T-helper 1 cell treated with Interleukin-12 subunit alpha and Interleukin-12 subunit beta and Interleukin-4 antibody, amounts not matched to agents 30 ng/mL and 1 ng/mL, for 36 hours (primary cell): ENCODE data around the gene CARD16. TPM values are rescaled to one million over a fixed set of nuclear protein-coding genes. Genes with fewer than 3 reads are reported as not detected.
"Not testable (repeated sequence)": the region's sequence is repeated elsewhere in the genome, so short reads cannot be mapped to it uniquely, and the experiment has no call there.

Experiments used
- intact Hi-C: fragments of 100-400 bp; cut with micrococcal nuclease; formaldehyde crosslinking; loops from one replicate; pipeline ENCODE4 v1.15.1; 2024
- total RNA-seq: library from RNA; stranded (reverse); gene quantifications from 2 replicates; pipeline ENCODE4 v1.2.3, GENCODE V29; 2022

CARD16 gene
- 70.4 and 75.6 TPM in 2 replicates for total RNA-seq

GRCh38 chr11:105044557-105045524 is at the start of gene CARD16:
Gene CARD16, minus strand, starts transcription at chr11:105045335. Its CDS starts 38 bp downstream, at chr11:105045297.
- intact Hi-C loops, result loop anchor here (1.0 to 5.0 kb wide), 8 partner anchors 10 to 977 kb away; partner anchors contain the start of genes CASP1, CASP4 and MSANTD4

- intact Hi-C loops, result no loop called here
These were observed 47.4 kb upstream of the CARD16 start for GRCh38 chr11:105092256-105093239.

GRCh38 chr11:105081412-105082150 is 36.4 kb upstream of the CARD16 start:
- intact Hi-C loops, result no loop called here

- intact Hi-C loops, result not testable (repeated sequence)
These were observed 35.2 kb upstream of the CARD16 start for GRCh38 chr11:105080171-105080906.

DNA sequence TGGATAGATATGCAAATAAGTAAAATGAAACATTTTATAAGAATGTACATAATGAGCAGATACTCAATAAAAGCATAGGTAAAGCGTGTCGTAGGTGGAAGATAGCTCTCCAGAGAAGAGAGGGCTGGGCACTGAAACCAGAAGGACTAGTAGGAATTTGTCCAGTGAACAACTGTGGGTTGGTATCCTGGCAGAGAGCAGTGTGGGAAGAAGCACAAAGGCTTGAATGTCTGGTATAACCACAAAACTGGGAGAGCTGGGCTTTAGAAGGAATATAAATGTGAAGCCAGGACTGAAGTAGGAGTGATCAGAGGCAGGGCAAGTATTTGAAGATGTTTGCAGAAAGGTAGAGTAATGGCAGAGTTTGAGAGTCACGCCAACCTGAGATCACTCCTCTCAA is 33.1 kb upstream of the CARD16 start:
- intact Hi-C loops, result no loop called here

DNA sequence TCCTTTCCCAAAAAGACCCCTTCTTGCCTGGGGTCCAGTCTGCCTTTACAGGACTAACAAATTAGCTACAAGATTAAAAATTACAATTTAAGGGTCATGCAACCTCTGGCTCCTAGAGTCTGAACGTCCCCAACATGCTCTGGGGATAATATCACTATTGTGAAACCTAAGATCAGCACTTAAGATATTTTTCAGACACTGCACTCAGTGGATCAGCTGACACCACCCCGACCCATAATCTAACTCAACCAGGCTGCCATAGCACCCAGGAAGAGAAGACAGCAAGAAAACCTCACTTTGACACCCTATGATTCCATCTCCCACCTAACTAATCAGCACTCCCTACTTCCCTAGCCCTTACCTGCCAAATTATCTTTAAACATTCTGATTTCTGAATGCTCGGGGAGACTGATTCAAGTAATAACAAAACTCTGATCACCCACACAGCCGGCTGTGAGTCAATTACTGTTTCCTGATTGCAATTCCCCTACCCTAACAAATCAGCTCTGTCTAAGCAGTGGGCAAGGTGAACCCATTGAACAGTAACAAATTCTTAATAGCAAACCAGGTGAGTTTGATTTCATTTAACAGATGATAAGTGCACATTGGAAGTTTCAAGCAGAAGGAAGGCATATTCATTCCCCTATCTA is 32.1 kb upstream of the CARD16 start:
- intact Hi-C loops, result not testable (repeated sequence)

DNA sequence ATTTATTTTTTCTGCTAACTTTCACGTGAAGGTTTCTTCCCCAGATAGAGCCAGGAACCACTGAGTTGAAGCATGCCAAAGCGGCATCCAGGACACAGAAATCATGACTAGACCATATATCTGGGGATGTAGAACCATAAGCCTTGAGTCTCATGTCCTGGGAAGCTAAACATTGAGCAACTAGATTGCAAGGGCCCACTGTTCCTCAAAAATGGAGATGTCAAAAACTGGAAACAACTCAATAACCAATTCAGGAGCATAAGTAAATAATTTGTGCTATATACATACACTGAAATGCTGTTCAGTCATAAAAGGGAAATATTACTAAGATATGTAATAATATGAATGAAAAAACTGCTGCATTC is 29.0 kb upstream of the CARD16 start:
- intact Hi-C loops, result no loop called here

GRCh38 chr11:105073456-105074165 is 28.5 kb upstream of the CARD16 start:
- intact Hi-C loops, result no loop called here

- intact Hi-C loops, result not testable (repeated sequence)
These were observed 26.9 kb upstream of the CARD16 start for GRCh38 chr11:105072080-105072479.

GRCh38 chr11:105071089-105071732 is 26.1 kb upstream of the CARD16 start:
- intact Hi-C loops, result loop anchor here (2.0 kb wide), 1 partner anchor 30 kb away; no protein-coding TSS in a partner anchor

DNA sequence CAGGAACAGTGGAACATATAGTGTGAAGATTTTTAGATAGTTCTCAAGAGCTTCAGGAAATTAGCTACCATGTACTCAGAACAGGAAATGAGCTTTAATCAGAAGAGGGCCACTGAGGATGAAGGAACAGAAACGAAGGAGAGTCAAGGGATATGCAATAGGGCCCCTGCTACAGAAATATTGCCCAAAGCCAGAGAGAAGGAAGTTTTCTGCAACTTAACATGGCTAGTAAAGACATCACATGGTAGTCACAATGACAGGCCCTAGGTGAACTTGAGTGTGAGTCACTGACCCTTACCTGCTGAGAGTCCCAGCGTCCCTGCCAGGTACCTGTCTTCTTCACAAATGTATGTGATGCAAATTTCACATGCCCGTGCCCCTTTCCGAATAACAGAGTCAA is 25.2 kb upstream of the CARD16 start:
- intact Hi-C loops, result loop anchor here (1.0 to 2.0 kb wide), 2 partner anchors 27 to 30 kb away; no protein-coding TSS in a partner anchor

DNA sequence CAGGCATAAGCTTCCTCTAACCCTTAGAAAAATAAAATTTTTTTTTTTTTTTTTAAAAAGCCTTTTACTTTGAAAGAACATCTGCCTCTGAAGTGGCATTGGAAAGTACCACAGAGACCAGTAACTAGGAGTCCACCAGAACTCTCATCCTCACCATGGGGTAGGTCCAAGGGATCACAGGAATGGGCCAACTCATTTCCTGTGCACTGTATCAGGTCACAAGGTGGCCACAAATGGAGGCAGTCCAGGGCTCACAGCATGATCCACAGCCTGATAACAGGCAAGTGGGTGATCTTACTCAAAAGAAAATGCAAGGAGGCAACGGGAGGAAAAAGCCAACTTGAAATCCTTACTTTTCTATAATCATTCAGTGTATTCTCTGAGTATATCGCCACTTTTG is 24.6 kb upstream of the CARD16 start:
- intact Hi-C loops, result loop anchor here (1.0 to 2.0 kb wide), 2 partner anchors 26 to 31 kb away; no protein-coding TSS in a partner anchor

- intact Hi-C loops, result not testable (repeated sequence)
These were observed 18.3 kb upstream of the CARD16 start for GRCh38 chr11:105063245-105063941.

- intact Hi-C loops, result no loop called here
These were observed 12.3 kb upstream of the CARD16 start for GRCh38 chr11:105057432-105057831.

- intact Hi-C loops, result no loop called here
These were observed 11.3 kb upstream of the CARD16 start for GRCh38 chr11:105056446-105056845.

DNA sequence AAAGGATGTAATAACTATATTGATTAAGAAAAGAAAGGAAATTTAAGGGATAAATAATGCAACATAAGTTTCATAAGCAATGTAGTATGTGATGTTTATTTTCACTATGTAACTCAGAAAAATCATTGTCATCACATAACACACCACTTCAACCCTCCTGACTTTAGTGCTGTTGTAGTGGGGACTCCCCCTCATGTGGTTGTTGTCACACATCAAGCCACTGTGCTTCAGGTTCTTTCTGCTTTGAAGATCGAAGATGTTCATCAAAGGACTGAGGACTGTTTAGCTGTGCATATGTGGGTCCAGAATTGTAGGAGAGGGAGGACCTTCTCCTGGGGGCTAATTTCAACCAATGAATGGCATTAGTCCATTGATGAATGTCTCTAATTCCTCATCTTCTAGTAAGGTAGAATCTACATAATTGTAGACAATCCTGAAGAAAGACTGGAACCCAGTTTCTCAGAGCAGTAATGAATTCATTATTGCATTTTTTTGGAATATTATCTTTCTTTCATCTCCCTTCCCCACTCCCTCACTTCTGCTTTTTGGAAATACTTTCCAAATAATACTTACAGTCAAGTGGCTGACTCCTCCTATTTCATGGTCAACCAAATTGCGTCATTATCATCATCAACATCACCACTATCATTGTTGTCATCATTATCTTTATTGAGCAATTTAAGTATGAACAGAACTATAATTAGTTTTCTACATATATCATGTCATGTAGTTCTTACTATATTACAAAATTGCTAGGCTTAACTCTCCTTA is 9.8 kb upstream of the CARD16 start:
- intact Hi-C loops, result no loop called here

- intact Hi-C loops, result no loop called here
These were observed 7.4 kb upstream of the CARD16 start for GRCh38 chr11:105052487-105052886.
